ENCODE measurements around the gene PHF21A.
"Not testable (repeated sequence)": the region's sequence is repeated elsewhere in the genome, so short reads cannot be mapped to it uniquely, and the experiment has no call there.

Gene PHF21A

GRCh38 chr11:46020084-46020599 lies 101.1 kb downstream of the PHF21A start:
- Histone ChIP-seq H3K4me3 (ENCODE audit: severe bottlenecking) (no peak overlapping the region), H3K36me3 (ENCODE audit: low read depth) (no peaks in the 10 kb centered on the region), H3K27me3 (ENCODE audit: insufficient read depth, poor library complexity, severe bottlenecking) (no peaks in the 10 kb centered on the region), H3K9me3 (ENCODE audit: severe bottlenecking) (no peaks in the 10 kb centered on the region), H3K27ac (ENCODE audit: poor library complexity, severe bottlenecking) (no peak overlapping the region), H3K4me1 (ENCODE audit: insufficient read depth, poor library complexity, severe bottlenecking) (no peaks in the 10 kb centered on the region)
- TF ChIP-seq CTCF (IDR thresholded peaks at IDR 0.05; ENCODE audit: poor library complexity, severe bottlenecking) = no peak
- DNase-seq (ENCODE audit: low spot score) (no peak), ATAC-seq (ENCODE audit: low read depth) (no peak)

GRCh38 chr11:46018651-46019050 lies 102.6 kb downstream of the PHF21A start:
- H3K36me3 ChIP-seq (ENCODE audit: low read depth) = no peaks in the 10 kb centered on the region
- no peak for TF ChIP-seq CTCF (IDR thresholded peaks at IDR 0.05; ENCODE audit: poor library complexity, severe bottlenecking)
- no peaks in the 10 kb centered on the region for H3K9me3 ChIP-seq (ENCODE audit: severe bottlenecking)
- ATAC-seq (ENCODE audit: low read depth) = no peak
- H3K27ac ChIP-seq (ENCODE audit: poor library complexity, severe bottlenecking) = no peak overlapping the region
- no peaks in the 10 kb centered on the region for H3K4me1 ChIP-seq (ENCODE audit: insufficient read depth, poor library complexity, severe bottlenecking)
- no peaks in the 10 kb centered on the region for H3K27me3 ChIP-seq (ENCODE audit: insufficient read depth, poor library complexity, severe bottlenecking)
- no peak for DNase-seq (ENCODE audit: low spot score)
- H3K4me3 ChIP-seq (ENCODE audit: severe bottlenecking) = no peak overlapping the region

- no peak overlapping the region for H3K27ac ChIP-seq (ENCODE audit: poor library complexity, severe bottlenecking)
- no peak for DNase-seq (ENCODE audit: low spot score)
Observed at GRCh38 chr11:46017341-46017740, 103.9 kb downstream of the PHF21A start.

GRCh38 chr11:46015941-46016340 lies 105.3 kb downstream of the PHF21A start:
- ATAC-seq (ENCODE audit: low read depth) (no peak), DNase-seq (ENCODE audit: low spot score) (no peak)
- TF ChIP-seq CTCF (IDR thresholded peaks at IDR 0.05; ENCODE audit: poor library complexity, severe bottlenecking) = no peak
- Histone ChIP-seq H3K36me3 (ENCODE audit: low read depth) (no peaks in the 10 kb centered on the region), H3K4me1 (ENCODE audit: insufficient read depth, poor library complexity, severe bottlenecking) (no peaks in the 10 kb centered on the region), H3K27ac (ENCODE audit: poor library complexity, severe bottlenecking) (no peak overlapping the region), H3K27me3 (ENCODE audit: insufficient read depth, poor library complexity, severe bottlenecking) (no peaks in the 10 kb centered on the region), H3K9me3 (ENCODE audit: severe bottlenecking) (no peaks in the 10 kb centered on the region), H3K4me3 (ENCODE audit: severe bottlenecking) (no peak overlapping the region)

More at GRCh38 chr11:46017341-46017740, 103.9 kb downstream of the PHF21A start:
- Histone ChIP-seq H3K4me3 (ENCODE audit: severe bottlenecking) (no peak overlapping the region), H3K36me3 (ENCODE audit: low read depth) (no peaks in the 10 kb centered on the region), H3K9me3 (ENCODE audit: severe bottlenecking) (no peaks in the 10 kb centered on the region), H3K27me3 (ENCODE audit: insufficient read depth, poor library complexity, severe bottlenecking) (no peaks in the 10 kb centered on the region), H3K4me1 (ENCODE audit: insufficient read depth, poor library complexity, severe bottlenecking) (no peaks in the 10 kb centered on the region)
- ATAC-seq (ENCODE audit: low read depth) = no peak
- no peak for TF ChIP-seq CTCF (IDR thresholded peaks at IDR 0.05; ENCODE audit: poor library complexity, severe bottlenecking)

GRCh38 chr11:46014168-46014567 lies 107.1 kb downstream of the PHF21A start:
- not testable (repeated sequence) for H3K27ac ChIP-seq (ENCODE audit: poor library complexity, severe bottlenecking); ATAC-seq (ENCODE audit: low read depth); H3K27me3 ChIP-seq (ENCODE audit: insufficient read depth, poor library complexity, severe bottlenecking); H3K4me1 ChIP-seq (ENCODE audit: insufficient read depth, poor library complexity, severe bottlenecking); H3K4me3 ChIP-seq (ENCODE audit: severe bottlenecking); H3K9me3 ChIP-seq (ENCODE audit: severe bottlenecking); DNase-seq (ENCODE audit: low spot score); H3K36me3 ChIP-seq (ENCODE audit: low read depth)

Measured in RWPE2 (cell line).